Sigmoid colon (tissue), 4 donors: ENCODE measurements around the gene STEAP1.

Experiments used
- EP300 ChIP-seq, 4 donors: sonication (generic); formaldehyde crosslinking; IDR thresholded peaks; one replicate each; pipeline ENCODE4 v1.6.1; 2017; ENCODE audit warnings: antibody characterized with exemption in 4 of 4
- POLR2A ChIP-seq, 2 donors: fragments of 450-650 bp; IDR thresholded peaks; one replicate each; pipeline ENCODE4 v1.6.1; 2016; ENCODE audit warnings: antibody characterized with exemption in 2 of 2, mild to moderate bottlenecking in 2 of 2, moderate library complexity in 2 of 2
- TF ChIP-seq, protein P1 (sequence below), 4 experiments: fragments of 450-650 bp in 3 of 4; fragments of 200-600 bp in 1 of 4; IDR thresholded peaks; one replicate each; pipeline ENCODE4 v1.5.1; 2016 to 2019; ENCODE audit warnings: antibody characterized with exemption in 4 of 4, mild to moderate bottlenecking in 3 of 4, moderate library complexity in 2 of 4

DNA sequence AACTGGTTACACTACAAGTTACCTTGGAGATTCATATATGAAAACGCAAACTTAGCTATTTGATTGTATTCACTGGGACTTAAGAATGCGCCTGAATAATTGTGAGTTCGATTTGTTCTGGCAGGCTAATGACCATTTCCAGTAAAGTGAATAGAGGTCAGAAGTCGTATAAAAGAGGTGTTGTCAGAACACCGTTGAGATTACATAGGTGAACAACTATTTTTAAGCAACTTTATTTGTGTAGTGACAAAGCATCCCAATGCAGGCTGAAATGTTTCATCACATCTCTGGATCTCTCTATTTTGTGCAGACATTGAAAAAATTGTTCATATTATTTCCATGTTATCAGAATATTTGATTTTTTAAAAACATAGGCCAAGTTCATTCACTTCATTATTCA lies 9.3 kb downstream of the STEAP1 start:
- TF ChIP-seq EP300 (IDR thresholded peaks at IDR 0.05): no peak
- TF ChIP-seq, protein P1, sequence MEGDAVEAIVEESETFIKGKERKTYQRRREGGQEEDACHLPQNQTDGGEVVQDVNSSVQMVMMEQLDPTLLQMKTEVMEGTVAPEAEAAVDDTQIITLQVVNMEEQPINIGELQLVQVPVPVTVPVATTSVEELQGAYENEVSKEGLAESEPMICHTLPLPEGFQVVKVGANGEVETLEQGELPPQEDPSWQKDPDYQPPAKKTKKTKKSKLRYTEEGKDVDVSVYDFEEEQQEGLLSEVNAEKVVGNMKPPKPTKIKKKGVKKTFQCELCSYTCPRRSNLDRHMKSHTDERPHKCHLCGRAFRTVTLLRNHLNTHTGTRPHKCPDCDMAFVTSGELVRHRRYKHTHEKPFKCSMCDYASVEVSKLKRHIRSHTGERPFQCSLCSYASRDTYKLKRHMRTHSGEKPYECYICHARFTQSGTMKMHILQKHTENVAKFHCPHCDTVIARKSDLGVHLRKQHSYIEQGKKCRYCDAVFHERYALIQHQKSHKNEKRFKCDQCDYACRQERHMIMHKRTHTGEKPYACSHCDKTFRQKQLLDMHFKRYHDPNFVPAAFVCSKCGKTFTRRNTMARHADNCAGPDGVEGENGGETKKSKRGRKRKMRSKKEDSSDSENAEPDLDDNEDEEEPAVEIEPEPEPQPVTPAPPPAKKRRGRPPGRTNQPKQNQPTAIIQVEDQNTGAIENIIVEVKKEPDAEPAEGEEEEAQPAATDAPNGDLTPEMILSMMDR (IDR thresholded peaks at IDR 0.05): no peak
- no peak for TF ChIP-seq POLR2A (IDR thresholded peaks at IDR 0.05)
